Measurements from ENCODE around the gene MRPL34.

Gene MRPL34

GRCh38 chr19:17285415-17286135 is 20.1 kb upstream of the MRPL34 start:
- no peak for DNase-seq

GRCh38 chr19:17286263-17286662 is 19.4 kb upstream of the MRPL34 start:
- no peak for DNase-seq

- DNase-seq: no peak
Measured at GRCh38 chr19:17286752-17287151, 18.9 kb upstream of the MRPL34 start.

- DNase-seq: peak; percentile 80 to 90 (median 82)
Measured at GRCh38 chr19:17289489-17289888, 16.2 kb upstream of the MRPL34 start.

GRCh38 chr19:17292301-17293074 is 13.2 kb upstream of the MRPL34 start:
- DNase-seq: peak; percentile 84 to 92 (median 88)

GRCh38 chr19:17293605-17294004 is 12.1 kb upstream of the MRPL34 start:
- DNase-seq: no peak

- peak; percentile 50 to 75 (median 53) for DNase-seq
Measured at GRCh38 chr19:17294051-17294891, 11.4 kb upstream of the MRPL34 start.

GRCh38 chr19:17295551-17295950 is 10.1 kb upstream of the MRPL34 start:
- peak in 1 of 3 donors; percentile 16 for DNase-seq

- DNase-seq: peak; percentile 23 to 37 (median 33)
Measured at GRCh38 chr19:17296273-17296672, 9.4 kb upstream of the MRPL34 start.

GRCh38 chr19:17296976-17297375 is 8.7 kb upstream of the MRPL34 start:
- DNase-seq: no peak

GRCh38 chr19:17300992-17301619 is 4.6 kb upstream of the MRPL34 start:
- no peak for DNase-seq

- peak; percentile 68 to 74 (median 69) for DNase-seq
Measured at GRCh38 chr19:17302391-17303166, 3.1 kb upstream of the MRPL34 start.

- DNase-seq: peak; percentile 99
Measured at GRCh38 chr19:17303167-17303939, 2.3 kb upstream of the MRPL34 start, which contains the start of gene ABHD8. TSS of gene ABHD8 (minus strand) at chr19:17303425. CDS start at chr19:17301616, 1,809 bp downstream.

- DNase-seq: peak in 1 of 3 donors; percentile 18
Measured at GRCh38 chr19:17303940-17304267, 1.8 kb upstream of the MRPL34 start.

- DNase-seq: no peak
Measured at GRCh38 chr19:17304386-17305215, 1.1 kb upstream of the MRPL34 start.

GRCh38 chr19:17305216-17305516 is 506 bp upstream of the MRPL34 start:
- no peak for DNase-seq

GRCh38 chr19:17306285-17306714 is 628 bp downstream of the MRPL34 start:
- DNase-seq: no peak

- DNase-seq: no peak
Measured at GRCh38 chr19:17307876-17308377, 2.3 kb downstream of the MRPL34 start.

GRCh38 chr19:17309198-17309964 is 3.7 kb downstream of the MRPL34 start, which contains the start of gene DDA1:
TSS of gene DDA1 (plus strand) at chr19:17309563. CDS start at chr19:17309655, 92 bp downstream.
- DNase-seq: peak; percentile 99 to 100 (median 100)
